Esophagus muscularis mucosa (tissue), 4 donors: ENCODE results near the gene SLC38A8.

Experiments
- EP300 ChIP-seq: sonication (generic); formaldehyde crosslinking; IDR thresholded peaks from one replicate; pipeline ENCODE4 v1.6.1; 2017; ENCODE audit warnings: antibody characterized with exemption
- POLR2A ChIP-seq: fragments of 450-650 bp; IDR thresholded peaks from one replicate; pipeline ENCODE4 v1.6.1; 2017; ENCODE audit warnings: antibody characterized with exemption, moderate library complexity, mild to moderate bottlenecking, low read depth
- TF ChIP-seq, protein P1 (sequence below), 3 experiments: fragments of 200-600 bp in 2 of 3; fragments of 450-650 bp in 1 of 3; sonication (generic) in 2 of 3; IDR thresholded peaks; one replicate each; pipeline ENCODE4 v1.5.1; 2017 to 2019; ENCODE audit warnings: antibody characterized with exemption in 3 of 3, mild to moderate bottlenecking in 2 of 3, moderate library complexity in 1 of 3

GRCh38 chr16:83967091-83967490 lies 75.5 kb downstream of the SLC38A8 start:
- TF ChIP-seq, protein P1, sequence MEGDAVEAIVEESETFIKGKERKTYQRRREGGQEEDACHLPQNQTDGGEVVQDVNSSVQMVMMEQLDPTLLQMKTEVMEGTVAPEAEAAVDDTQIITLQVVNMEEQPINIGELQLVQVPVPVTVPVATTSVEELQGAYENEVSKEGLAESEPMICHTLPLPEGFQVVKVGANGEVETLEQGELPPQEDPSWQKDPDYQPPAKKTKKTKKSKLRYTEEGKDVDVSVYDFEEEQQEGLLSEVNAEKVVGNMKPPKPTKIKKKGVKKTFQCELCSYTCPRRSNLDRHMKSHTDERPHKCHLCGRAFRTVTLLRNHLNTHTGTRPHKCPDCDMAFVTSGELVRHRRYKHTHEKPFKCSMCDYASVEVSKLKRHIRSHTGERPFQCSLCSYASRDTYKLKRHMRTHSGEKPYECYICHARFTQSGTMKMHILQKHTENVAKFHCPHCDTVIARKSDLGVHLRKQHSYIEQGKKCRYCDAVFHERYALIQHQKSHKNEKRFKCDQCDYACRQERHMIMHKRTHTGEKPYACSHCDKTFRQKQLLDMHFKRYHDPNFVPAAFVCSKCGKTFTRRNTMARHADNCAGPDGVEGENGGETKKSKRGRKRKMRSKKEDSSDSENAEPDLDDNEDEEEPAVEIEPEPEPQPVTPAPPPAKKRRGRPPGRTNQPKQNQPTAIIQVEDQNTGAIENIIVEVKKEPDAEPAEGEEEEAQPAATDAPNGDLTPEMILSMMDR (IDR thresholded peaks at IDR 0.05), result no peak
- no peak for TF ChIP-seq POLR2A
- no peak for TF ChIP-seq EP300
